Naive thymus-derived CD4-positive, alpha-beta T cell (primary cell): ENCODE measurements around the gene UGT1A4. TPM values are rescaled to one million over a fixed set of nuclear protein-coding genes. Genes with fewer than 3 reads are reported as not detected.

Experiments
- ATAC-seq: fragments of 150-1000 bp; cut with Tn5 transposase; 2 replicates; pipeline ENCODE4 v1.10.0; 2021; ENCODE audit warnings: mild to moderate bottlenecking, moderate library complexity
- CTCF ChIA-PET: fragments of 350-600 bp; sonication (Branson Sonifier 250); formaldehyde crosslinking; loops from one replicate; lab custom pipeline; 2021; ENCODE audit warnings: antibody characterized with exemption; lab: Charles Lee
- POLR2A ChIA-PET: fragments of 350-600 bp; sonication (Branson Sonifier 250); formaldehyde crosslinking; loops from one replicate; lab custom pipeline; 2021; ENCODE audit warnings: antibody characterized with exemption, inconsistent platforms; lab: Charles Lee
- DNase-seq, 9 donors: peaks; one replicate each; pipeline versions ENCODE4 v3.0.0 to v3.0.0-alpha.2; 2020 to 2022; ENCODE audit warnings: mixed read lengths in 1 of 9
- H3K27ac ChIP-seq: one replicate; pipeline ENCODE4 v1.7.0; 2013; ENCODE audit warnings: mild to moderate bottlenecking, low read depth, low read length, moderate library complexity
- H3K27me3 ChIP-seq, 2 donors: one replicate each; pipeline ENCODE4 v1.7.0; 2013; ENCODE audit warnings: low read length in 2 of 2, mild to moderate bottlenecking in 2 of 2, moderate library complexity in 2 of 2; ENCODE audit not compliant: control insufficient read depth in 2 of 2, insufficient read depth in 2 of 2
- H3K36me3 ChIP-seq, 3 experiments: 1 replicate in 2 of 3; 2 replicates in 1 of 3; pipeline ENCODE4 v1.7.0; 2013; ENCODE audit warnings: low read length in 3 of 3, mild to moderate bottlenecking in 3 of 3, moderate library complexity in 1 of 3; ENCODE audit not compliant: insufficient read depth in 3 of 3, control insufficient read depth in 2 of 3
- H3K4me1 ChIP-seq, 2 donors: one replicate each; pipeline ENCODE4 v1.7.0; 2013; ENCODE audit warnings: low read length in 2 of 2, mild to moderate bottlenecking in 2 of 2, moderate library complexity in 1 of 2; ENCODE audit not compliant: control insufficient read depth in 2 of 2, insufficient read depth in 2 of 2
- H3K4me3 ChIP-seq: 2 replicates; pipeline ENCODE4 v1.7.0; 2013; ENCODE audit warnings: mild to moderate bottlenecking, low read length
- H3K9me3 ChIP-seq, 3 experiments: 1 replicate in 2 of 3; 2 replicates in 1 of 3; pipeline ENCODE4 v1.7.0; 2013; ENCODE audit warnings: low read length in 3 of 3; ENCODE audit not compliant: control insufficient read depth in 2 of 3
- H3K27ac Mint-ChIP-seq, 9 donors: one replicate each; pipeline ENCODE4 v1.8.0; 2020 to 2022; ENCODE audit warnings: mixed read lengths in 9 of 9, mild to moderate bottlenecking in 8 of 9, moderate library complexity in 5 of 9, inconsistent platforms in 2 of 9
- H3K27me3 Mint-ChIP-seq, 5 donors: one replicate each; pipeline ENCODE4 v1.8.0; 2021 to 2022; ENCODE audit warnings: mixed read lengths in 5 of 5, mild to moderate bottlenecking in 1 of 5
- H3K36me3 Mint-ChIP-seq, 5 donors: one replicate each; pipeline ENCODE4 v1.8.0; 2020 to 2022; ENCODE audit warnings: mixed read lengths in 5 of 5, mild to moderate bottlenecking in 3 of 5, inconsistent platforms in 1 of 5
- H3K4me1 Mint-ChIP-seq, 7 donors: one replicate each; pipeline ENCODE4 v1.8.0; 2020 to 2022; ENCODE audit warnings: mixed read lengths in 7 of 7, mild to moderate bottlenecking in 3 of 7, inconsistent platforms in 1 of 7
- H3K4me3 Mint-ChIP-seq, 10 donors: one replicate each; pipeline ENCODE4 v1.8.0; 2020 to 2022; ENCODE audit warnings: mild to moderate bottlenecking in 10 of 10, mixed read lengths in 10 of 10, moderate library complexity in 6 of 10, inconsistent platforms in 2 of 10
- H3K9me3 Mint-ChIP-seq, 11 donors: one replicate each; pipeline ENCODE4 v1.8.0; 2020 to 2022; ENCODE audit warnings: mixed read lengths in 11 of 11, mild to moderate bottlenecking in 4 of 11, inconsistent platforms in 1 of 11, moderate library complexity in 1 of 11
- intact Hi-C, 2 donors: fragments of 100-400 bp; cut with micrococcal nuclease; formaldehyde crosslinking; loops; one replicate each; pipeline ENCODE4 v1.15.1; 2023
- polyA plus RNA-seq, 2 donors: library from polyadenylated mRNA; unstranded; fragments of 300-500 nt; fragmentation: Illumina TruSeq; gene quantifications; one replicate each; pipeline ENCODE4 v1.2.3, GENCODE V29; 2021
- total RNA-seq, 6 experiments: library from RNA in 5 of 6; stranded (reverse) in 5 of 6; gene quantifications; 1 replicate in 5 of 6; 2 replicates in 1 of 6; pipeline ENCODE4 v1.2.3 and lab custom pipeline; 2021 to 2026

UGT1A4 gene
- total and polyA plus RNA-seq, 7 experiments from 2014 or later, result not detected

DNA sequence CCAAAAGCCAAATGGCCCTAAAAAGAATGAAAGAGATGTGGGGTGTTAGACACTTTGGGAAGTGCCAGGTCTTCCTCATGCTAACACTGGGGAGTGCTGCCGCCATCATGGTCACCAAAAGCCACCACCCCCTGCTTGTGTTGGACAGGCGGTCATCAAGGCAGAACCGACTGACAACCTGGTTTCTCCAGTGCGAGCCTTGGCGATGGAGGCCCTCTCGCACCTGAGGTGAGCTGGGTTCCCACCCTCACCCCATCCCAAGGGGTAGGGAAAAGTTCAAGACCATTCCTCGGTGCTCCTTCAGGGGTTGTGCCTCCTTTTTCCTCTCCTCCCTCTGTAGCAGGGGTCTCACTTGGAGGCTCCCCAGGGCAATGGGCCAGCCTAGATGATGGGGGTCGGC is 93.2 kb downstream of the UGT1A4 start:
- H3K36me3 ChIP-seq, result no peaks in the 10 kb centered on the region
- H3K4me3 Mint-ChIP-seq, result no peak overlapping the region
- H3K9me3 ChIP-seq, result no peaks in the 10 kb centered on the region
- DNase-seq (peak in 2 of 9 donors; percentile 3 to 13), ATAC-seq (no peak)
- no peaks in the 10 kb centered on the region for H3K27me3 ChIP-seq
- no peak overlapping the region for H3K27ac Mint-ChIP-seq
- intact Hi-C loops, result no loop called here
- no peaks in the 10 kb centered on the region for H3K4me1 ChIP-seq
- no peaks in the 10 kb centered on the region for H3K4me1 Mint-ChIP-seq
- H3K36me3 Mint-ChIP-seq, result no peaks in the 10 kb centered on the region
- H3K27ac ChIP-seq, result no peak overlapping the region
- peaks cover 0 to 1% (median 0%) of the 10 kb centered on the region in 11 donors for H3K9me3 Mint-ChIP-seq
- POLR2A ChIA-PET, result no interaction called here
- H3K27me3 Mint-ChIP-seq, result peaks cover 4 to 26% (median 10%) of the 10 kb centered on the region in 5 donors
- H3K4me3 ChIP-seq, result no peak overlapping the region
- CTCF ChIA-PET, result no interaction called here

DNA sequence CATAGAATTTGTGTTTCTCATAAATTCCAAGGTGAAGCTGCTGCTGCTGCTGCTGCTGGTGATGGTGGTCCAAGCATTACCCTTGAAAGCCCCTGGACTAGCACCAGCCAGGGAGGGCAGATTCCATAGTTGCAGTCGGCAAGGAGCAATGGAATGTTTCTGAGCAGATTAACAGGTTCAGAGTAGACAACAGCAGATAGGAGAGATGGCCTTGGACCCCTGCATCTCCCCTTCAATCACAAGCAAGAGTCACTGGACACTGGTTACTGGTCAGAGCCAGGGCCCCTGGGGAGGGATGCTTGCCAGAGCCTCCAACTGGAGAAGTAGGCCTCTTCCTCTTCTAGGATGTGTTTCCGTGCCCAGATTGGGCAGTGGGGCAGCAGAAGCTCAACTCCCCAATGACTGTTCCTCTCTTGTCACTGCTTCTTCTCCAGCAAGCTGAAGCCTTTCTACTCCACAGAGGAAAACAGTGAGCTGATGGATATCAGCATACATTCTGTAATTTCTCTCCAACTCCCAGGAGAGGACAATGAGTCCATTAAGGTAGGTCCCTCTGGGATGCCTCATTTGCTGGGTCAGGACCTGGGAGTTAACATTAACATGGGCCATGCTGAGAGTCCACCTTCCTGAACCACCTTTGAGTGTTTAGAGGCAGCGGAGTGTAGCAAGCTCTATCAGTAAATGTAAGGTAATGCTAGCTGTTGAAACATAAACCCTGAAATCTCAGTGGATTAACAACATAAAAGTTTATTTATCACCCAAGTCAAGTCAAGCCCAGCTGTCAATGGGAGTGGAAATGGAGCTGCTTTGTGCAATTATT is 94.9 kb downstream of the UGT1A4 start:
- POLR2A ChIA-PET, result no interaction called here

DNA sequence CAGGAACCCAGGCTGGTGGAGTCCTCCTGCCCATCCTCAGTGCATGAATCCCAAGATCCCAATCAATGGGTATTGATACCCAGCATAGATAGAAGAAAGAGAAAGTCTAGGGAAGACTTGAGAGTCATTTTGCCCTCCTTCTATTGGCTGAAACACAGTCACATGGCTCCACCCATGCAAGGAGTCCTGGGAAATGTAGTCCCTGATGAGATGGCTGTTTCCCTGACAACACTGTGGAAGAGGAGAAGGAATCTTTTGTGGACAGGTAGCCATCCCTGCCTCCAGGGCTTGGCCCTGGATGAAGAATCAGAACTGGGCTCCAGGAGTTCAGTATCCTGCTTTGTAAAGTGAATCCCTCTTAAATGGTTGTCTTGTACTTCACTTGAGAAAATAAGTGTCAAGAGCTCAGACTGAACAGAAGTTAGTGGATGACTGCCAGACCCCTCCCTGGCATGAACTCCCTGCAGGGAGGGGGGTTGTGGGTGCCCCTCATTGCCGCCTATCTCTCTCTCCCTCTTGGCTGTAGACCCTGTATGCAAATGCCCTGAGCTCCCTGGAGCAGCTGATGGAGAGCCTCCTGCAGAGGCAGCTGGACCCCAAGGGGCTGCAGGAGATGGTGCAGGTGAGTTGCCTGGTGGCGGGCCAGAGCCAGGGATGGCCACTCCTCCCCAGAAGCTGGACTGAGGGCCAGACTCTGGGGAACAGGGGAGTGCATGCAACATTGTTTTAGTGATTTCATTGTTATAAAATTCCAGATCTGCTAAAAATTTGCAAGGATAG is 95.7 kb downstream of the UGT1A4 start:
- Mint-ChIP-seq H3K9me3 (peaks cover 0 to 1% (median 0%) of the 10 kb centered on the region in 11 donors), H3K27ac (no peak overlapping the region), H3K4me3 (no peak overlapping the region), H3K4me1 (no peaks in the 10 kb centered on the region), H3K36me3 (no peaks in the 10 kb centered on the region), H3K27me3 (peaks cover 7 to 34% (median 10%) of the 10 kb centered on the region in 5 donors)
- ATAC-seq (no peak), DNase-seq (no peak)
- Histone ChIP-seq H3K4me1 (no peaks in the 10 kb centered on the region), H3K27ac (no peak overlapping the region), H3K27me3 (no peaks in the 10 kb centered on the region), H3K36me3 (no peaks in the 10 kb centered on the region), H3K9me3 (no peaks in the 10 kb centered on the region), H3K4me3 (no peak overlapping the region)
- intact Hi-C loops, result no loop called here
- CTCF ChIA-PET, result no interaction called here
- POLR2A ChIA-PET, result no interaction called here

More for the DNA sequence above, 94.9 kb downstream of the UGT1A4 start:
- no peak for DNase-seq
- no peaks in the 10 kb centered on the region for H3K36me3 ChIP-seq
- H3K27me3 ChIP-seq, result no peaks in the 10 kb centered on the region
- H3K9me3 ChIP-seq, result no peaks in the 10 kb centered on the region
- Mint-ChIP-seq H3K4me1 (no peaks in the 10 kb centered on the region), H3K36me3 (no peaks in the 10 kb centered on the region), H3K27ac (no peak overlapping the region), H3K4me3 (no peak overlapping the region), H3K9me3 (peaks cover 0 to 1% (median 0%) of the 10 kb centered on the region in 11 donors), H3K27me3 (peaks cover 9 to 30% (median 10%) of the 10 kb centered on the region in 5 donors)
- H3K27ac ChIP-seq, result no peak overlapping the region
- H3K4me3 ChIP-seq, result no peak overlapping the region
- no peaks in the 10 kb centered on the region for H3K4me1 ChIP-seq
- ATAC-seq, result no peak
- intact Hi-C loops, result no loop called here
- CTCF ChIA-PET, result no interaction called here

DNA sequence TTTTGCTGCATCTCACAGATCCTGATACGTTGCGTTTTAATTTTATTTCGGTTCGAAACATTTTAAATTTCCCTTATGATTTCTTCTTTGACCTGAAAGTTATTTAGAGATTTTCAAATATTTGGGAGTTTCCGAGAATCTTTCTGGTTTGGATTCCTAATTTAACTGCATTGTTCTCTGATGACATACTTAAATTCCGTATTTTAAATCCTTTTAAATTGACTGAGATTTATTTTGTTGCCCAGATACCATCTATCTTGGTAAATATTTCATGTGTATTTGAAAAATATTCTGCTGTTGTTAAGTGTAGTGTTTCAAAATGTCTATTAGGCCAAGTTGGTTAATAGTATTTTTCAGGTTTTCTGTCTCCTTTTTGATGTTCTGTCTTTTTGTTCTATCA is 97.3 kb downstream of the UGT1A4 start:
- no peak for ATAC-seq
- Histone ChIP-seq H3K27me3 (no peaks in the 10 kb centered on the region), H3K36me3 (no peaks in the 10 kb centered on the region), H3K4me3 (no peak overlapping the region), H3K27ac (no peak overlapping the region), H3K4me1 (no peaks in the 10 kb centered on the region), H3K9me3 (no peaks in the 10 kb centered on the region)
- no peak for DNase-seq
- H3K36me3 Mint-ChIP-seq, result no peaks in the 10 kb centered on the region
- POLR2A ChIA-PET, result no interaction called here
- no peaks in the 10 kb centered on the region for H3K4me1 Mint-ChIP-seq
- peaks cover 4 to 23% (median 5%) of the 10 kb centered on the region in 5 donors for H3K27me3 Mint-ChIP-seq
- intact Hi-C loops, result no loop called here
- H3K9me3 Mint-ChIP-seq, result peaks cover 0 to 1% (median 0%) of the 10 kb centered on the region in 11 donors
- H3K4me3 Mint-ChIP-seq, result no peak overlapping the region
- CTCF ChIA-PET, result no interaction called here
- no peak overlapping the region for H3K27ac Mint-ChIP-seq

DNA sequence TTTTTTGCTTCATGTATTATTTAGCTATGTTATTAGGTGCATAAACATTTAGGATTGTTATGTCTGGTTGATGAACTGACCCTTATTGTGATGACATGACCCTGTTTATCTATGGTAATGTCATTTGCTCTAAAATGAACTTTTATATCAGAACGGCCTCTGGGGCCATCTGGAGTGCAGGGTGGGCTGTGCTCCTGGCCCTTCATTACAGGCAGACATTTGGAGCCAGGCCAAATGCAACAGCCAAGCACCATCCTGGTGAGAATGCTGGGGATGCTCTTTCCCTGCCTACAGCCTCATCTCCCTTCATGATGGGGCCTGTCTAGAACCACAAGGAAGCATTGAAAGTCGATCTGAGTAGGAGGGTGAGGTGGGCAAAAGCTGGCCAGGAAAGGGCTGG is 97.8 kb downstream of the UGT1A4 start:
- intact Hi-C loops, result no loop called here
- Histone ChIP-seq H3K27me3 (no peaks in the 10 kb centered on the region), H3K27ac (no peak overlapping the region), H3K4me1 (no peaks in the 10 kb centered on the region), H3K9me3 (no peaks in the 10 kb centered on the region), H3K36me3 (no peaks in the 10 kb centered on the region), H3K4me3 (no peak overlapping the region)
- no peak overlapping the region for H3K27ac Mint-ChIP-seq
- DNase-seq (no peak), ATAC-seq (no peak)
- ChIA-PET CTCF (no interaction called here), POLR2A (no interaction called here)
- H3K4me3 Mint-ChIP-seq, result no peak overlapping the region
- peaks cover 0 to 1% (median 0%) of the 10 kb centered on the region in 11 donors for H3K9me3 Mint-ChIP-seq
- H3K4me1 Mint-ChIP-seq, result no peaks in the 10 kb centered on the region
- H3K36me3 Mint-ChIP-seq, result no peaks in the 10 kb centered on the region
- peaks cover under 1 to 23% (median 5%) of the 10 kb centered on the region in 5 donors for H3K27me3 Mint-ChIP-seq

DNA sequence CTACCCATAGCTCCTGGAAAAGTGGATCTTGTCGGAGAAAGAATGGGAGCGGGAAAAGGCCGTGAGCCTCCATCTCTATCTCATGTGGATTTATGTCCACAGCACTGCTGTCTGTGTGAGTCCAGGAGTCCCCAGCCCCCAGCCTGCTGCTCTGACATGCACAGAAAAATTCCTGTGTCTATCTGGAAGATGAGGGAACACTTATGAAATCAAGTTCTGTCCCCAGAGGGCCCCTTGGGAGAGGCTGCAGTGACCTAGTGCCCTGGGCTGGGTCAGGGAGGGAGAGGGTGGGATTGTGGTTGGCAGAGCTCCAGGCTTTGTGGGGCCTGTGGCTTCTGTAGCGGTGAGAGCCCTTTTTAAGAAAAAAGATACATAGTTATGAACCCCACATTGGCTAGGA is 98.2 kb downstream of the UGT1A4 start:
- DNase-seq, result no peak
- CTCF ChIA-PET, result no interaction called here
- intact Hi-C loops, result no loop called here

More for the DNA sequence above, 98.2 kb downstream of the UGT1A4 start:
- Mint-ChIP-seq H3K4me3 (no peak overlapping the region), H3K9me3 (peaks cover 0 to 1% (median 0%) of the 10 kb centered on the region in 11 donors), H3K27ac (no peak overlapping the region), H3K27me3 (peaks cover 0 to 23% (median 5%) of the 10 kb centered on the region in 5 donors), H3K4me1 (no peaks in the 10 kb centered on the region), H3K36me3 (no peaks in the 10 kb centered on the region)
- Histone ChIP-seq H3K27ac (no peak overlapping the region), H3K36me3 (no peaks in the 10 kb centered on the region), H3K27me3 (no peaks in the 10 kb centered on the region), H3K4me1 (no peaks in the 10 kb centered on the region), H3K4me3 (no peak overlapping the region), H3K9me3 (no peaks in the 10 kb centered on the region)
- POLR2A ChIA-PET, result no interaction called here
- ATAC-seq, result no peak
